ENCODE measurements around the gene VPS52.

VPS52 gene

DNA sequence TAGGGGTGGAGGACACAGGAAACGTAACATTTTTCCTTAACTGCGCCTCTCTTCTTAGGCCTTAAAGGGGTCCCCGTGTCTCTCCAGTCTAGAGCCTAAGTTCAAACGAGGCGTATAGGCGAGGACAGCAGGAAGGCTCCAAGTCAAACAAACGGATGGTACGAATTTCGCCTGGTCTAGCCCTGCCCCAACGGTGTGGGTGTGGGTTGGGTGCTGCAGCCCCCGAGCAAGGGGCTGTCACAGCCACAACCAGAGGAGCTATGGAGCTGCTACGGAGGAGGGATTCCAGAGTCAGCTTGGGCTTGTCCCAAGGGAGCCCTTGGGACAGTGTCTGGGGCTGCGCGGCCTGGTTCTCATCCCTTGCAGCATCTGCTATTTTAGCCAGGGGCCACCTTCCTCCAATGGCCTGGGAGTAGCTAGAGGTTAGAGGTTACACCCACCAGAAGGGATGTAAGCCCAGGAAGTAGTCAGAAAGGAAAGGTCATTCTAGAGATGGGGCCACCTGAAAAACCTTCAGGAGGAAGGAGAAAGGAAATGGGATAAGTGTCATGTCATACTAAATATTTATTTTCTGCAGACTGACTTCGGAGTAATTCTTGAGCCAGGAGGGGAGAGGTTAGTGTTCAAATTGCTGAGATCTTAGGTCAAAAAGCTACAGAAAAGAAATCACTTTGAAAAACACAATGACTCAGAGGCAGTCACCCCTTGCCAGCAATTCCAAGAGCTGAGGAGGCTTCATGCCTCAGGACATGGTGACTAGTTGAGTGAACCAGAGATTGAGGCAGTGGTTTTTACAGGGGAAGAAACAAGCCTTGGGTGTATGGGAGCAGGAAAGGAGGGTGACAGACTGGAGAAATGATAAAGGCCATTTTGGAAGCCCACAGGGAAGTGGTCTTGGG is 21.7 kb downstream of the VPS52 start:
- peak overlapping the region; percentile 54 for H3K4me3 ChIP-seq (replicated peaks; ENCODE audit: insufficient read depth, low read length)
- H3K27me3 ChIP-seq (ENCODE audit: insufficient read depth, poor library complexity, severe bottlenecking) = peaks cover 2% of the 10 kb centered on the region
- H3K27ac ChIP-seq (replicated peaks) = peak overlapping the region; percentile 75
- TF ChIP-seq SPI1 (IDR thresholded peaks at IDR 0.05; ENCODE audit: borderline replicate concordance, low read depth) (no peak), GABPA (IDR thresholded peaks at IDR 0.05; ENCODE audit: low read depth) (no peak), POLR2AphosphoS5 (IDR thresholded peaks at IDR 0.05; ENCODE audit: low read depth) (no peak; the same call in 1 of the 2 replicates)
- TF ChIP-seq, protein P1, sequence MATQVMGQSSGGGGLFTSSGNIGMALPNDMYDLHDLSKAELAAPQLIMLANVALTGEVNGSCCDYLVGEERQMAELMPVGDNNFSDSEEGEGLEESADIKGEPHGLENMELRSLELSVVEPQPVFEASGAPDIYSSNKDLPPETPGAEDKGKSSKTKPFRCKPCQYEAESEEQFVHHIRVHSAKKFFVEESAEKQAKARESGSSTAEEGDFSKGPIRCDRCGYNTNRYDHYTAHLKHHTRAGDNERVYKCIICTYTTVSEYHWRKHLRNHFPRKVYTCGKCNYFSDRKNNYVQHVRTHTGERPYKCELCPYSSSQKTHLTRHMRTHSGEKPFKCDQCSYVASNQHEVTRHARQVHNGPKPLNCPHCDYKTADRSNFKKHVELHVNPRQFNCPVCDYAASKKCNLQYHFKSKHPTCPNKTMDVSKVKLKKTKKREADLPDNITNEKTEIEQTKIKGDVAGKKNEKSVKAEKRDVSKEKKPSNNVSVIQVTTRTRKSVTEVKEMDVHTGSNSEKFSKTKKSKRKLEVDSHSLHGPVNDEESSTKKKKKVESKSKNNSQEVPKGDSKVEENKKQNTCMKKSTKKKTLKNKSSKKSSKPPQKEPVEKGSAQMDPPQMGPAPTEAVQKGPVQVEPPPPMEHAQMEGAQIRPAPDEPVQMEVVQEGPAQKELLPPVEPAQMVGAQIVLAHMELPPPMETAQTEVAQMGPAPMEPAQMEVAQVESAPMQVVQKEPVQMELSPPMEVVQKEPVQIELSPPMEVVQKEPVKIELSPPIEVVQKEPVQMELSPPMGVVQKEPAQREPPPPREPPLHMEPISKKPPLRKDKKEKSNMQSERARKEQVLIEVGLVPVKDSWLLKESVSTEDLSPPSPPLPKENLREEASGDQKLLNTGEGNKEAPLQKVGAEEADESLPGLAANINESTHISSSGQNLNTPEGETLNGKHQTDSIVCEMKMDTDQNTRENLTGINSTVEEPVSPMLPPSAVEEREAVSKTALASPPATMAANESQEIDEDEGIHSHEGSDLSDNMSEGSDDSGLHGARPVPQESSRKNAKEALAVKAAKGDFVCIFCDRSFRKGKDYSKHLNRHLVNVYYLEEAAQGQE (IDR thresholded peaks at IDR 0.05; ENCODE audit: insufficient replicate concordance, low read depth) = no peak
- TF ChIP-seq, protein P2, sequence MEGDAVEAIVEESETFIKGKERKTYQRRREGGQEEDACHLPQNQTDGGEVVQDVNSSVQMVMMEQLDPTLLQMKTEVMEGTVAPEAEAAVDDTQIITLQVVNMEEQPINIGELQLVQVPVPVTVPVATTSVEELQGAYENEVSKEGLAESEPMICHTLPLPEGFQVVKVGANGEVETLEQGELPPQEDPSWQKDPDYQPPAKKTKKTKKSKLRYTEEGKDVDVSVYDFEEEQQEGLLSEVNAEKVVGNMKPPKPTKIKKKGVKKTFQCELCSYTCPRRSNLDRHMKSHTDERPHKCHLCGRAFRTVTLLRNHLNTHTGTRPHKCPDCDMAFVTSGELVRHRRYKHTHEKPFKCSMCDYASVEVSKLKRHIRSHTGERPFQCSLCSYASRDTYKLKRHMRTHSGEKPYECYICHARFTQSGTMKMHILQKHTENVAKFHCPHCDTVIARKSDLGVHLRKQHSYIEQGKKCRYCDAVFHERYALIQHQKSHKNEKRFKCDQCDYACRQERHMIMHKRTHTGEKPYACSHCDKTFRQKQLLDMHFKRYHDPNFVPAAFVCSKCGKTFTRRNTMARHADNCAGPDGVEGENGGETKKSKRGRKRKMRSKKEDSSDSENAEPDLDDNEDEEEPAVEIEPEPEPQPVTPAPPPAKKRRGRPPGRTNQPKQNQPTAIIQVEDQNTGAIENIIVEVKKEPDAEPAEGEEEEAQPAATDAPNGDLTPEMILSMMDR (IDR thresholded peaks at IDR 0.05; ENCODE audit: insufficient read depth, low read length) = no peak
- DNase-seq (ENCODE audit: low read depth in 1 of 2, low spot score in 1 of 2) = no peak

DNA sequence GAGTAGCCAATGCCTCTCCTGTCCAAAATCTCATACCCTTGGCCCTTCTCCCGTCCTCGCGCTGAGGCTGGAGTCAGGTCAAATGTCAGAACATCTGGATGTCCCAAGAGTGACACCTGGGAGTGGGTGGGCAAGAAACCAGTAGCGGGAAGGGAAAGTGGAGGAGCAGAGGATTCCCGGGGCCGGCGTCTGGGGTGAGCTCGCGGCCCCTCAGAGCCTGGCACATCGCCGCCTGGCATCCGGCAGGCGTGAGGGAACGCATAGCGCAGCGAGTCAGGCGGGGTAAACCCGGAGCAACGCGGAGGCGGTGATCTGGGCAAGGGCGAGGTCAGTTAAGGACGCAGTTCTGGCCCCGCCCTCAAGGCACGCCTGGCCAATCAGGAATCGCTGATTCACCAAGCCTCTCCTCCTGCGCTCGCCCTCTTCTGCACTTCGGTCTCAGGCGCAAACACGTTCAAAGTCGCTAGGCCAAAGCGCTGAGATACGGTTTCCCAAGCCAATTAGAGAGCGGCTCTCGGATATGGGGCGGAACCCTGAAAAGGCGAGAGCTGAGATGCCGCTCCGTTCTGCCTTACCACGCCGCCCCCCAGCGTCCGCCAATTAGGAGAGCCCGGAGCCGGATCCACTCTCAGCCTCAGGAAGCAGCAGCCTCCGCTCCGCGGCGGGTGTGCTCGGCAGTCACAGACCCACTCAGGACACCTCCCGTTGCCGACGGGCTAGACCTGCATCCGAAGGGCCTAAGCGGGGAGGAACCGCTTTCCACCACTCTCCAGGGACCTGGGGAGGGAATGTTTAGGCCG is 22.5 kb downstream of the VPS52 start:
- Histone ChIP-seq H3K27ac (replicated peaks) (peak overlapping the region; percentile 75), H3K27me3 (ENCODE audit: insufficient read depth, poor library complexity, severe bottlenecking) (peaks cover 2% of the 10 kb centered on the region), H3K4me3 (replicated peaks; ENCODE audit: insufficient read depth, low read length) (peak overlapping the region; percentile 54)
- DNase-seq (ENCODE audit: low read depth in 1 of 2, low spot score in 1 of 2) = peak; percentile 96 to 99
- TF ChIP-seq, protein P2 (IDR thresholded peaks at IDR 0.05; ENCODE audit: insufficient read depth, low read length) = no peak
- peak; percentile 89 for TF ChIP-seq POLR2AphosphoS5 (IDR thresholded peaks at IDR 0.05; ENCODE audit: low read depth)

DNA sequence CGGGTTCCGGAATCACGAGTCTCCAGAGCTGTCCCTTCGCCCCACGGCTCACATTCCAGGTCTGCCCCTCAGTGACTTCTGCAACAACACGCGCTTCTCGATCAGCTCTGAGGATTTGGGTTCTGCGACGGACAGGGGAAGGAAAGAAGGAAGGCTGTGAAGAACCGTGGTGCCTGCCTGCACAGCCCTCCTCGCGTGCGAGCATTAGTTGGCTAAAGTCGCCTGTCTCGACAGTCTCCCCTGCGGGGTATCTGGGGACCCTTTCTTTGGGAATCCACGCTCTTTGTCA is 23.1 kb downstream of the VPS52 start:
- Histone ChIP-seq H3K27me3 (ENCODE audit: insufficient read depth, poor library complexity, severe bottlenecking) (peaks cover 2% of the 10 kb centered on the region), H3K27ac (replicated peaks) (peak overlapping the region; percentile 55), H3K4me3 (replicated peaks; ENCODE audit: insufficient read depth, low read length) (peak overlapping the region; percentile 48)
- no peak for TF ChIP-seq POLR2AphosphoS5 (IDR thresholded peaks at IDR 0.05; ENCODE audit: low read depth)
- TF ChIP-seq, protein P2 (IDR thresholded peaks at IDR 0.05; ENCODE audit: insufficient read depth, low read length) = no peak
- TF ChIP-seq, protein P1 (IDR thresholded peaks at IDR 0.05; ENCODE audit: insufficient replicate concordance, low read depth) = no peak
- no peak for TF ChIP-seq GABPA (IDR thresholded peaks at IDR 0.05; ENCODE audit: low read depth)
- TF ChIP-seq SPI1 (IDR thresholded peaks at IDR 0.05; ENCODE audit: borderline replicate concordance, low read depth) = no peak
- DNase-seq (ENCODE audit: low read depth in 1 of 2, low spot score in 1 of 2) = peak in 1 of 2 experiments; percentile 20

All from HL-60 (cell line).